GM23338 (cell line): ENCODE data around the gene SLC40A1.

ENCODE experiments used
- CREB1 ChIP-seq: fragments of 250-450 bp; sonication (Bioruptor Pico); IDR thresholded peaks from 2 replicates; pipeline ENCODE4 v1.5.0; 2020; ENCODE audit warnings: low read depth, mild to moderate bottlenecking, moderate library complexity
- CTCF ChIP-seq, 2 experiments: fragments of 200-600 bp in 1 of 2; sonication (generic) in 1 of 2; conservative IDR thresholded peaks; 2 replicates each; pipeline versions ENCODE4 v1.5.1 to v1.6.1; 2016 to 2017; ENCODE audit warnings: antibody characterized with exemption in 2 of 2, low read depth in 2 of 2, mild to moderate bottlenecking in 2 of 2, moderate library complexity in 1 of 2
- EZH2phosphoT487 ChIP-seq: fragments of 200-600 bp; sonication (generic); IDR thresholded peaks from one replicate; pipeline ENCODE4 v1.8.1; 2018; ENCODE audit warnings: antibody characterized with exemption; ENCODE audit not compliant: unreplicated experiment
- JUNB ChIP-seq: IDR thresholded peaks from one replicate; pipeline ENCODE4 v1.6.1; 2016; ENCODE audit warnings: antibody characterized with exemption; ENCODE audit not compliant: unreplicated experiment

DNA sequence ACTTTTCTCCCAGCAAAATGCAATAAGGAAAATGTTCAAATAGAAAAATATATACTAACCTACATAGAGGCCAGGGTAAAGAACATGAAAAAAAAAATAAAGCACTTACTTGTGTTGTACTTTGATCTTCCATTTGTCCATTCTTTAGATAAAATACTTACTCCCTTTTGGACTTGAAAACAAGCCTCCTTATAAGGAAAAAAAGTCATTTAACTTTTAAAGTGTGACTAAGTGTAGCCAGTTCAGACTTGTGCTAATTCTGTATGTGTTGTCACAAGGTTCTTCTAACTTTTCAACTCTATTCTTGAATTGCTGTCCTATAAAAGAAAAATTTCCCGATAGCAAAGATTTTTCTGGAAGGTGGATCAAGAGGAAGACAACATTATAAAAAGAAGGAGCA is 23.2 kb downstream of the SLC40A1 start:
- TF ChIP-seq CREB1 (CRISPR knock-in tag) (no peak), EZH2phosphoT487 (no peak), JUNB (no peak), CTCF (conservative IDR thresholded peaks at IDR 0.05; ENCODE audit: low read depth in 2 of 2) (no peak)
